GM10248 (cell line): ENCODE measurements around the gene SEMA7A.

Source experiments
- CTCF ChIA-PET: fragments of 300-600 bp; sonication (Branson Sonifier 250); formaldehyde crosslinking; extraction: SDS; loops from one replicate; lab custom pipeline; 2021; ENCODE audit warnings: antibody characterized with exemption; lab: Yijun Ruan, JAX
- POLR2A ChIA-PET: fragments of 350-650 bp; sonication (Branson Sonifier 250); formaldehyde crosslinking; extraction: SDS; loops from one replicate; lab custom pipeline; 2020; ENCODE audit warnings: antibody characterized with exemption; lab: Yijun Ruan, JAX
- DNase-seq: peaks from one replicate; pipeline ENCODE4 v3.0.0; 2012; ENCODE audit errors: extremely low spot score
- CTCF ChIP-seq: IDR thresholded peaks from 2 replicates; pipeline ENCODE4 v1.5.1; 2012; ENCODE audit warnings: mild to moderate bottlenecking, low read depth; ENCODE audit errors: extremely low read depth, missing control alignments, control extremely low read depth

Gene SEMA7A

GRCh38 chr15:74408385-74408784 lies 25.4 kb downstream of the SEMA7A start:
- TF ChIP-seq CTCF = no peak
- CTCF ChIA-PET = interaction anchor here (1.2 to 14.5 kb wide), 4 partner anchors 14 to 24 kb away, joined by 3 to 160 read pairs (median 4); no protein-coding TSS in a partner anchor
- POLR2A ChIA-PET = interaction anchor here (1.5 kb wide), 1 partner anchor 12 kb away, joined by 5 read pairs; no protein-coding TSS in a partner anchor
- DNase-seq = no peak

GRCh38 chr15:74406992-74407705 lies 26.6 kb downstream of the SEMA7A start:
- POLR2A ChIA-PET = interaction anchor here (0.9 kb wide), 1 partner anchor 13 kb away, joined by 3 read pairs; no protein-coding TSS in a partner anchor
- TF ChIP-seq CTCF = no peak
- no peak for DNase-seq
- CTCF ChIA-PET = interaction anchor here (14.5 to 14.7 kb wide), 2 partner anchors 23 to 25 kb away, joined by 160 read pairs; partner anchors contain the start of gene SEMA7A

GRCh38 chr15:74406517-74406916 lies 27.2 kb downstream of the SEMA7A start:
- POLR2A ChIA-PET = interaction anchor here (0.9 kb wide), 1 partner anchor 12 kb away, joined by 3 read pairs; no protein-coding TSS in a partner anchor

GRCh38 chr15:74405823-74406222 lies 27.9 kb downstream of the SEMA7A start:
- ChIA-PET CTCF (interaction anchor here (1.4 to 14.7 kb wide), 3 partner anchors 17 to 27 kb away, joined by 4 to 160 read pairs (median 160); partner anchors contain the start of gene SEMA7A), POLR2A (interaction anchor here (0.9 to 1.1 kb wide), 2 partner anchors 12 kb away, joined by 3 to 5 read pairs; no protein-coding TSS in a partner anchor)
- no peak for DNase-seq
- TF ChIP-seq CTCF = no peak

More at GRCh38 chr15:74406517-74406916, 27.2 kb downstream of the SEMA7A start:
- CTCF ChIA-PET = interaction anchor here (1.4 to 14.7 kb wide), 3 partner anchors 16 to 26 kb away, joined by 4 to 160 read pairs (median 160); partner anchors contain the start of gene SEMA7A
- TF ChIP-seq CTCF = no peak
- DNase-seq = no peak

GRCh38 chr15:74403991-74404563 lies 29.7 kb downstream of the SEMA7A start:
- peak; percentile 62 for DNase-seq
- ChIA-PET POLR2A (interaction anchor here (0.6 to 3.7 kb wide), 8 partner anchors 10 to 768 kb away, joined by 3 to 29 read pairs (median 7); partner anchors contain the start of gene SEMA7A), CTCF (interaction anchor here (1.2 to 14.7 kb wide), 7 partner anchors 9 to 30 kb away, joined by 3 to 160 read pairs (median 5); partner anchors contain the start of gene SEMA7A)
- no peak for TF ChIP-seq CTCF

GRCh38 chr15:74403588-74403919 lies 30.2 kb downstream of the SEMA7A start:
- DNase-seq = no peak
- ChIA-PET POLR2A (interaction anchor here (0.6 to 3.7 kb wide), 9 partner anchors 10 to 767 kb away, joined by 3 to 29 read pairs (median 7); partner anchors contain the start of gene SEMA7A), CTCF (interaction anchor here (1.0 to 14.7 kb wide), 9 partner anchors 10 to 86 kb away, joined by 3 to 160 read pairs (median 4); partner anchors contain the start of gene SEMA7A)
- no peak for TF ChIP-seq CTCF
